IMR-90 (cell line): ENCODE results near the gene KCNQ1. TPM values are rescaled to one million over a fixed set of nuclear protein-coding genes. Genes with fewer than 3 reads are reported as not detected.

Experiments
- ATAC-seq: fragments of 200-7000 bp; cut with Tn5 transposase; 2 replicates; pipeline ENCODE4 v1.9.1; 2020; ENCODE audit warnings: low read depth, mild to moderate bottlenecking, moderate library complexity
- BruUV-seq: library from RNA; stranded (reverse); fragments of 400-500 nt; replicated peaks from 2 replicates; lab custom pipeline; 2021; lab: Mats Ljungman, UMichigan
- CTCF ChIA-PET: fragments of 300-600 bp; formaldehyde crosslinking; extraction: SDS; loops from one replicate; lab custom pipeline; 2021; ENCODE audit warnings: antibody characterized with exemption; lab: Yijun Ruan, JAX
- POLR2A ChIA-PET: fragments of 300-600 bp; sonication (Branson Sonifier 250); formaldehyde crosslinking; loops from one replicate; lab custom pipeline; 2022; ENCODE audit warnings: antibody characterized with exemption; ENCODE audit not compliant: unreplicated experiment; lab: Charles Lee
- DNase-seq: peaks from one replicate; pipeline ENCODE4 v3.0.0; 2013
- H2AFZ ChIP-seq: replicated peaks from 2 replicates; pipeline ENCODE3; 2013; ENCODE audit warnings: low read length, mild to moderate bottlenecking; ENCODE audit not compliant: poor library complexity
- H2AK5ac ChIP-seq: 2 replicates; pipeline ENCODE4 v1.6.1; 2013; ENCODE audit warnings: low read depth, low read length, inconsistent platforms
- H2AK9ac ChIP-seq: replicated peaks from 2 replicates; pipeline ENCODE3; 2013; ENCODE audit warnings: mild to moderate bottlenecking, low read depth, low read length, moderate library complexity; ENCODE audit not compliant: poor library complexity
- H2BK120ac ChIP-seq: 2 replicates; pipeline ENCODE4 v1.6.1; 2013; ENCODE audit warnings: low read depth, low read length, inconsistent platforms
- H2BK15ac ChIP-seq: 3 replicates; pipeline ENCODE4 v1.6.1; 2013; ENCODE audit warnings: low read depth, low read length, inconsistent platforms
- H2BK20ac ChIP-seq: 2 replicates; pipeline ENCODE4 v1.6.1; 2013; ENCODE audit warnings: low read depth, mild to moderate bottlenecking, inconsistent platforms, low read length, moderate library complexity
- H2BK5ac ChIP-seq: 2 replicates; pipeline ENCODE4 v1.6.1; 2013; ENCODE audit warnings: mild to moderate bottlenecking, low read depth, low read length, inconsistent platforms; ENCODE audit not compliant: poor library complexity, severe bottlenecking
- H3K14ac ChIP-seq: replicated peaks from 2 replicates; pipeline ENCODE4 v1.6.1; 2013; ENCODE audit warnings: low read depth, low read length, inconsistent platforms
- H3K18ac ChIP-seq: 2 replicates; pipeline ENCODE4 v1.6.1; 2013; ENCODE audit warnings: low read depth, low read length, control low read depth
- H3K23ac ChIP-seq: 2 replicates; pipeline ENCODE4 v1.6.1; 2013; ENCODE audit warnings: low read depth, low read length, inconsistent platforms
- H3K27ac ChIP-seq: 2 replicates; pipeline ENCODE4 v1.5.1; 2013; ENCODE audit warnings: mild to moderate bottlenecking, control low read depth, low read length; ENCODE audit not compliant: insufficient read depth
- H3K27me3 ChIP-seq: 2 replicates; pipeline ENCODE4 v1.6.1; 2013; ENCODE audit warnings: low read length; ENCODE audit not compliant: control insufficient read depth, insufficient read depth
- H3K36me3 ChIP-seq: 2 replicates; pipeline ENCODE4 v1.6.1; 2013; ENCODE audit warnings: low read length, mixed read lengths; ENCODE audit not compliant: control insufficient read depth, insufficient read depth
- H3K4ac ChIP-seq: 2 replicates; pipeline ENCODE4 v1.6.1; 2013; ENCODE audit warnings: low read depth, low read length, inconsistent platforms
- H3K4me1 ChIP-seq: 2 replicates; pipeline ENCODE4 v1.6.1; 2013; ENCODE audit warnings: low read length, mixed read lengths; ENCODE audit not compliant: control insufficient read depth, insufficient read depth
- H3K4me2 ChIP-seq: 2 replicates; pipeline ENCODE4 v1.6.1; 2013; ENCODE audit warnings: low read depth, mild to moderate bottlenecking, control low read depth, low read length, moderate library complexity
- H3K4me3 ChIP-seq: 2 replicates; pipeline ENCODE4 v1.5.1; 2013; ENCODE audit warnings: low read depth, mild to moderate bottlenecking, control low read depth, low read length, moderate library complexity; ENCODE audit not compliant: insufficient read depth
- H3K56ac ChIP-seq: 2 replicates; pipeline ENCODE4 v1.6.1; 2013; ENCODE audit warnings: low read length, inconsistent platforms; ENCODE audit not compliant: insufficient read depth; ENCODE audit errors: extremely low read depth
- H3K79me1 ChIP-seq, 2 experiments: 2 replicates each; pipeline ENCODE4 v1.6.1; 2013; ENCODE audit warnings: low read length in 2 of 2, inconsistent platforms in 1 of 2, low read depth in 1 of 2
- H3K9ac ChIP-seq: 2 replicates; pipeline ENCODE4 v1.6.1; 2013; ENCODE audit warnings: low read depth, low read length, control low read depth
- H3K9me1 ChIP-seq: 2 replicates; pipeline ENCODE4 v1.6.1; 2013; ENCODE audit warnings: low read length, inconsistent platforms; ENCODE audit not compliant: insufficient read depth
- H3K9me3 ChIP-seq: 2 replicates; pipeline ENCODE4 v1.6.1; 2013; ENCODE audit warnings: low read length; ENCODE audit not compliant: control insufficient read depth, insufficient read depth
- H4K20me1 ChIP-seq: 2 replicates; pipeline ENCODE4 v1.6.1; 2013; ENCODE audit warnings: low read length, inconsistent platforms; ENCODE audit not compliant: insufficient read depth
- H4K5ac ChIP-seq: 2 replicates; pipeline ENCODE4 v1.6.1; 2013; ENCODE audit warnings: mild to moderate bottlenecking, low read depth, low read length, control low read depth
- H4K8ac ChIP-seq, 2 experiments: 2 replicates each; pipeline ENCODE4 v1.6.1; 2013; ENCODE audit warnings: low read depth in 2 of 2, low read length in 2 of 2, control low read depth in 1 of 2, inconsistent platforms in 1 of 2
- H4K91ac ChIP-seq: 2 replicates; pipeline ENCODE4 v1.6.1; 2013; ENCODE audit warnings: low read depth, low read length, inconsistent platforms; ENCODE audit not compliant: insufficient read depth
- RAD21 ChIP-seq: IDR thresholded peaks from 2 replicates; pipeline ENCODE4 v1.6.1; 2012; ENCODE audit warnings: low read length, improper control_type of control experiment
- WGBS, 2 experiments: methylation state at CpG; one replicate each; pipeline versions ENCODE4 v1.1.5 to v1.1.7; 2013; ENCODE audit warnings: missing lambda C conversion rate in 2 of 2; ENCODE audit not compliant: insufficient read length in 1 of 2; ENCODE audit errors: extremely low coverage in 2 of 2; 5-methylcytosine and 5-hydroxymethylcytosine counted together
- dilution Hi-C: fragments of 300-500 bp; cut with HindIII; formaldehyde crosslinking; loops from one replicate; pipeline ENCODE4 v1.14.3; 2018; ENCODE audit warnings: low sequenced_read_pairs; ENCODE audit not compliant: unreplicated experiment
- in situ Hi-C: fragments of 300-500 bp; cut with MboI; formaldehyde crosslinking; loops from 3 replicates; pipeline ENCODE4 v1.14.3; 2019; ENCODE audit warnings: low sequenced_read_pairs, inconsistent platforms, mixed read lengths
- intact Hi-C: fragments of 100-400 bp; cut with micrococcal nuclease; formaldehyde crosslinking; loops from 2 replicates; pipeline ENCODE4 v1.10.0; 2022
- polyA plus RNA-seq, 3 experiments: library from polyadenylated mRNA; depleted of rRNA; stranded (reverse); fragments of >200 nt; gene quantifications; 2 replicates each; pipeline ENCODE4 v1.2.3, GENCODE V29; 2012; ENCODE audit warnings: low replicate concordance in 1 of 3
- total RNA-seq: library from RNA; depleted of rRNA; stranded (reverse); fragments of >200 nt; gene quantifications from 2 replicates; pipeline ENCODE4 v1.2.3, GENCODE V29; 2012

Gene KCNQ1
- total and polyA plus RNA-seq, 2 of the 4 experiments (the other 2 are of a cell fraction) = 0.07 TPM; not detected in 1

GRCh38 chr11:2673871-2674471, 229.2 kb downstream of the KCNQ1 start:
- Histone ChIP-seq H3K9me3 (no peaks in the 10 kb centered on the region), H3K27me3 (peaks cover 4% of the 10 kb centered on the region), H2AFZ (no peak overlapping the region), H3K4ac (no peak overlapping the region), H2BK20ac (no peak overlapping the region), H2BK5ac (no peak overlapping the region), H4K8ac (no peak overlapping the region), H3K9me1 (peaks cover 14% of the 10 kb centered on the region), H3K4me3 (no peak overlapping the region), H2AK9ac (no peak overlapping the region), H4K5ac (no peak overlapping the region), H3K4me1 (no peaks in the 10 kb centered on the region), H3K27ac (no peak overlapping the region), H4K91ac (no peak overlapping the region), H4K20me1 (peaks cover 78% of the 10 kb centered on the region), H3K36me3 (peaks cover 6% of the 10 kb centered on the region), H3K4me2 (no peak overlapping the region), H3K56ac (no peak overlapping the region), H3K79me1 (peaks cover 12 to 55% of the 10 kb centered on the region in 2 experiments), H2AK5ac (no peak overlapping the region), H2BK120ac (no peak overlapping the region), H3K18ac (no peak overlapping the region), H3K14ac (no peak overlapping the region), H3K9ac (no peak overlapping the region), H2BK15ac (no peak overlapping the region), H3K23ac (no peak overlapping the region)
- dilution Hi-C loops (no loop called here), intact Hi-C loops (no loop called here), in situ Hi-C loops (no loop called here)
- no peak for ATAC-seq
- DNase-seq = no peak
- WGBS, 2 experiments = 80% methylated on average over 11 of the region's 16 CpGs; no CpG with 5 or more reads in 1 of the 2 experiments
- ChIA-PET POLR2A (no interaction called here), CTCF (no interaction called here)
- BruUV-seq = no TSS peak
- no peak for TF ChIP-seq RAD21
